Stomach (tissue), 9 donors: ENCODE measurements around the gene ELOVL5. TPM values are rescaled to one million over a fixed set of nuclear protein-coding genes. Genes with fewer than 3 reads are reported as not detected.

Experiments
- DNase-seq, 2 donors: peaks; one replicate each; pipeline versions ENCODE4 v3.0.0 to v3.0.0-alpha.2; 2013 to 2019
- H3K27ac ChIP-seq, 5 donors: fragments of 200-600 bp in 4 of 5; sonication (generic) in 4 of 5; one replicate each; pipeline ENCODE4 v1.5.1; 2013 to 2019; ENCODE audit warnings: mild to moderate bottlenecking in 1 of 5, moderate library complexity in 1 of 5
- H3K27me3 ChIP-seq, 3 donors: fragments of 200-600 bp; sonication (generic); one replicate each; pipeline ENCODE4 v1.5.1; 2017 to 2019; ENCODE audit warnings: mixed run types in 1 of 3
- H3K36me3 ChIP-seq, 4 donors: fragments of 200-600 bp; sonication (generic); 1 replicate in 3 of 4; 2 replicates in 1 of 4; pipeline ENCODE4 v1.5.1; 2016 to 2019
- H3K4me1 ChIP-seq, 4 donors: fragments of 200-600 bp; sonication (generic); one replicate each; pipeline ENCODE4 v1.5.1; 2016 to 2019
- H3K4me3 ChIP-seq, 4 donors: fragments of 200-600 bp; sonication (generic) in 3 of 4; one replicate each; pipeline ENCODE4 v1.5.1; 2016 to 2019; ENCODE audit warnings: mild to moderate bottlenecking in 1 of 4
- H3K9me3 ChIP-seq, 4 donors: fragments of 200-600 bp; sonication (generic); one replicate each; pipeline ENCODE4 v1.5.1; 2016 to 2019
- CTCF ChIP-seq, 7 experiments: fragments of 450-650 bp in 4 of 7; fragments of 200-600 bp in 3 of 7; sonication (generic) in 3 of 7; IDR thresholded peaks; one replicate each; pipeline ENCODE4 v1.5.1; 2016 to 2019; ENCODE audit warnings: antibody characterized with exemption in 7 of 7, control low read depth in 2 of 7, mild to moderate bottlenecking in 1 of 7
- EP300 ChIP-seq: sonication (generic); formaldehyde crosslinking; IDR thresholded peaks from one replicate; pipeline ENCODE4 v1.6.1; 2017; ENCODE audit warnings: antibody characterized with exemption
- POLR2A ChIP-seq, 4 donors: fragments of 450-650 bp; IDR thresholded peaks; one replicate each; pipeline ENCODE4 v1.6.1; 2016; ENCODE audit warnings: antibody characterized with exemption in 4 of 4, control low read depth in 2 of 4, mild to moderate bottlenecking in 1 of 4, moderate library complexity in 1 of 4
- POLR2AphosphoS5 ChIP-seq, 3 donors: sonication (generic); formaldehyde crosslinking; IDR thresholded peaks; one replicate each; pipeline ENCODE4 v1.6.1; 2016; ENCODE audit warnings: antibody characterized with exemption in 3 of 3
- WGBS, 5 donors: extraction: QIAGEN DNeasy Blood & Tissue Kit in 3 of 5; methylation state at CpG; one replicate each; pipeline versions ENCODE4 v1.1.5 to v1.1.7; 2013 to 2018; 5-methylcytosine and 5-hydroxymethylcytosine counted together
- intact Hi-C: fragments of 100-400 bp; cut with DNase I; formaldehyde crosslinking; loops from one replicate; pipeline ENCODE4 v1.15.1; 2023; ENCODE audit warnings: low total_unique reads
- polyA plus RNA-seq, 3 donors: library from polyadenylated mRNA; stranded (reverse); fragments of 200-250 nt; gene quantifications; one replicate each; pipeline ENCODE4 v1.2.3, GENCODE V29; 2013
- total RNA-seq, 5 donors: library from RNA; depleted of rRNA; stranded (reverse); fragments of >200 nt; gene quantifications; one replicate each; pipeline versions ENCODE4 v1.1.0 to v1.2.3, GENCODE V29; 2014 to 2016
- donor health status: healthy with polysubstance abuse.
- donor health status: Bipolar disorder and iron deficiency.
- donor health status: healthy.

Gene ELOVL5
- total and polyA plus RNA-seq, 8 donors = 2.6 to 57.8 (median 12.8) TPM

GRCh38 chr6:53257001-53257400 is 91.7 kb downstream of the ELOVL5 start:
- intact Hi-C loops = no loop called here
- no peaks in the 10 kb centered on the region for H3K4me1 ChIP-seq
- no peaks in the 10 kb centered on the region for H3K27me3 ChIP-seq
- H3K36me3 ChIP-seq = peaks cover 5 to 29% (median 22%) of the 10 kb centered on the region in 4 donors
- no peak overlapping the region for H3K27ac ChIP-seq
- no peaks in the 10 kb centered on the region for H3K9me3 ChIP-seq
- TF ChIP-seq POLR2A (IDR thresholded peaks at IDR 0.05) (no peak), EP300 (no peak), POLR2AphosphoS5 (IDR thresholded peaks at IDR 0.05) (no peak), CTCF (IDR thresholded peaks at IDR 0.05) (no peak)
- DNase-seq = no peak
- 40 to 61% (median 55%) methylated on average over 3 of the region's 3 CpGs for WGBS, 5 donors
- H3K4me3 ChIP-seq = no peak overlapping the region

- Histone ChIP-seq H3K4me3 (no peak overlapping the region), H3K4me1 (no peaks in the 10 kb centered on the region), H3K27me3 (no peaks in the 10 kb centered on the region), H3K27ac (no peak overlapping the region), H3K36me3 (no peaks in the 10 kb centered on the region), H3K9me3 (no peaks in the 10 kb centered on the region)
- intact Hi-C loops = no loop called here
- 66 to 76% (median 69%) methylated on average over 3 of the region's 3 CpGs for WGBS, 5 donors
- TF ChIP-seq CTCF (IDR thresholded peaks at IDR 0.05) = no peak
- no peak for TF ChIP-seq POLR2A (IDR thresholded peaks at IDR 0.05)
- TF ChIP-seq EP300 = no peak
- no peak for TF ChIP-seq POLR2AphosphoS5 (IDR thresholded peaks at IDR 0.05)
- DNase-seq = no peak
Observed at GRCh38 chr6:53252177-53252692, 96.5 kb downstream of the ELOVL5 start.

GRCh38 chr6:53251033-53251672 is 97.6 kb downstream of the ELOVL5 start:
- WGBS, 5 donors = 67 to 78% (median 70%) methylated on average over 3 of the region's 3 CpGs
- TF ChIP-seq EP300 (no peak), POLR2A (IDR thresholded peaks at IDR 0.05) (no peak), POLR2AphosphoS5 (IDR thresholded peaks at IDR 0.05) (no peak), CTCF (IDR thresholded peaks at IDR 0.05) (no peak)
- no peak overlapping the region for H3K4me3 ChIP-seq
- no peaks in the 10 kb centered on the region for H3K9me3 ChIP-seq
- H3K4me1 ChIP-seq = no peaks in the 10 kb centered on the region
- H3K27ac ChIP-seq = no peak overlapping the region
- intact Hi-C loops = no loop called here
- DNase-seq = no peak
- no peaks in the 10 kb centered on the region for H3K36me3 ChIP-seq
- H3K27me3 ChIP-seq = no peaks in the 10 kb centered on the region

GRCh38 chr6:53250176-53251032 is 98.3 kb downstream of the ELOVL5 start:
- Histone ChIP-seq H3K4me1 (no peaks in the 10 kb centered on the region), H3K9me3 (no peaks in the 10 kb centered on the region), H3K4me3 (no peak overlapping the region), H3K27me3 (no peaks in the 10 kb centered on the region), H3K36me3 (no peaks in the 10 kb centered on the region), H3K27ac (no peak overlapping the region)
- 71 to 77% (median 73%) methylated on average over 8 of the region's 8 CpGs for WGBS, 5 donors
- intact Hi-C loops = no loop called here
- TF ChIP-seq CTCF (IDR thresholded peaks at IDR 0.05) = no peak
- TF ChIP-seq POLR2A (IDR thresholded peaks at IDR 0.05) = no peak
- TF ChIP-seq POLR2AphosphoS5 (IDR thresholded peaks at IDR 0.05) = no peak
- TF ChIP-seq EP300 = no peak
- DNase-seq = no peak
